H1 (cell line): ENCODE data around the gene IGF2R. TPM values are rescaled to one million over a fixed set of nuclear protein-coding genes. Genes with fewer than 3 reads are reported as not detected.

Experiments used
- CTCF ChIA-PET: fragments of 300-600 bp; sonication (Branson Sonifier 250); formaldehyde crosslinking; loops from one replicate; lab custom pipeline; 2021; ENCODE audit not compliant: partially characterized antibody; lab: Charles Lee
- POLR2A ChIA-PET: fragments of 300-600 bp; sonication (Branson Sonifier 250); formaldehyde crosslinking; loops from one replicate; lab custom pipeline; 2021; ENCODE audit warnings: inconsistent platforms; ENCODE audit not compliant: partially characterized antibody; lab: Charles Lee
- DNase-seq, 2 experiments: peaks; one replicate each; pipeline versions ENCODE4 v3.0.0 to v3.0.0-alpha.2; 2010 to 2022; ENCODE audit warnings: low spot score in 2 of 2, low read depth in 1 of 2, mixed read lengths in 1 of 2
- FAIRE-seq: peaks from 2 replicates; lab custom pipeline; 2011; peaks lifted over from hg19 to GRCh38; lab: Jason Lieb, UNC
- H2AFZ ChIP-seq: 2 replicates; pipeline ENCODE4 v1.8.1; 2012; ENCODE audit warnings: low read length, inconsistent platforms
- H2AK5ac ChIP-seq: 2 replicates; pipeline ENCODE4 v1.6.1; 2013; ENCODE audit warnings: low read depth, low read length
- H2BK120ac ChIP-seq: replicated peaks from 2 replicates; pipeline ENCODE3; 2013; ENCODE audit warnings: low read depth, low read length, inconsistent platforms
- H2BK12ac ChIP-seq: 2 replicates; pipeline ENCODE4 v1.6.1; 2013; ENCODE audit warnings: low read depth, low read length
- H2BK15ac ChIP-seq: 2 replicates; pipeline ENCODE4 v1.6.1; 2013; ENCODE audit warnings: low read length
- H2BK20ac ChIP-seq: 2 replicates; pipeline ENCODE4 v1.6.1; 2013; ENCODE audit warnings: low read length
- H2BK5ac ChIP-seq: 2 replicates; pipeline ENCODE4 v1.6.1; 2013; ENCODE audit warnings: low read depth, low read length
- H3K14ac ChIP-seq: 2 replicates; pipeline ENCODE4 v1.6.1; 2013; ENCODE audit warnings: inconsistent platforms; ENCODE audit not compliant: insufficient read length
- H3K18ac ChIP-seq: 2 replicates; pipeline ENCODE4 v1.6.1; 2013; ENCODE audit warnings: low read length; ENCODE audit errors: extremely low read depth
- H3K23ac ChIP-seq: 2 replicates; pipeline ENCODE4 v1.6.1; 2013; ENCODE audit warnings: inconsistent platforms; ENCODE audit not compliant: insufficient read length
- H3K23me2 ChIP-seq: 2 replicates; pipeline ENCODE4 v1.6.1; 2013; ENCODE audit warnings: low read depth, low read length
- H3K27ac ChIP-seq: 2 replicates; pipeline ENCODE4 v1.6.1; 2011; ENCODE audit warnings: low read depth, low read length, inconsistent platforms
- H3K27me3 ChIP-seq, 4 experiments: replicated peaks in 1 of 4; 1 replicate in 1 of 4; 2 replicates in 3 of 4; pipeline versions ENCODE4 v1.6.1 to v1.8.1; 2011 to 2013; ENCODE audit warnings: low read length in 3 of 4, mild to moderate bottlenecking in 3 of 4, inconsistent platforms in 2 of 4, mixed read lengths in 2 of 4, moderate library complexity in 1 of 4; ENCODE audit not compliant: control insufficient read depth in 3 of 4, insufficient read depth in 3 of 4; ENCODE audit errors: extremely low read depth in 1 of 4
- H3K36me3 ChIP-seq, 4 experiments: 2 replicates each; pipeline versions ENCODE4 v1.6.1 to v1.8.1; 2011 to 2013; ENCODE audit warnings: mild to moderate bottlenecking in 4 of 4, low read length in 3 of 4, moderate library complexity in 2 of 4, control low read depth in 1 of 4, inconsistent platforms in 1 of 4; ENCODE audit not compliant: insufficient read depth in 4 of 4, control insufficient read depth in 2 of 4
- H3K4ac ChIP-seq: replicated peaks from 2 replicates; pipeline ENCODE3; 2013; ENCODE audit warnings: low read length, low read depth, mixed read lengths, inconsistent platforms; ENCODE audit not compliant: insufficient read length
- H3K4me1 ChIP-seq, 4 experiments: replicated peaks in 1 of 4; 1 replicate in 1 of 4; 2 replicates in 3 of 4; pipeline versions ENCODE4 v1.6.1 to v1.8.1; 2011 to 2013; ENCODE audit warnings: low read length in 3 of 4, inconsistent platforms in 2 of 4, mixed read lengths in 1 of 4; ENCODE audit not compliant: insufficient read depth in 4 of 4, control insufficient read depth in 3 of 4
- H3K4me2 ChIP-seq, 2 experiments: 2 replicates each; pipeline versions ENCODE4 v1.6.1 to v1.8.1; 2011 to 2013; ENCODE audit warnings: low read depth in 2 of 2, low read length in 2 of 2, control low read depth in 1 of 2, inconsistent platforms in 1 of 2, mild to moderate bottlenecking in 1 of 2; ENCODE audit not compliant: insufficient read depth in 1 of 2
- H3K4me3 ChIP-seq, 4 experiments: fragments of 200-600, 300-600 bp in 1 of 4; sonication (generic), shearing (Covaris generic), sonication (Bioruptor Twin) in 1 of 4; 2 replicates each; pipeline versions ENCODE4 v1.5.1 to v1.8.1; 2011 to 2016; ENCODE audit warnings: low read length in 4 of 4, low read depth in 3 of 4, control low read depth in 2 of 4, inconsistent platforms in 2 of 4, mild to moderate bottlenecking in 2 of 4, mixed read lengths in 1 of 4, moderate library complexity in 1 of 4; ENCODE audit not compliant: insufficient read depth in 2 of 4; ENCODE audit errors: extremely low read depth in 1 of 4
- H3K56ac ChIP-seq: replicated peaks from 2 replicates; pipeline ENCODE3; 2013; ENCODE audit warnings: low read depth, mild to moderate bottlenecking, mixed read lengths, low read length, inconsistent platforms; ENCODE audit not compliant: insufficient read length
- H3K79me1 ChIP-seq: 2 replicates; pipeline ENCODE4 v1.6.1; 2013; ENCODE audit warnings: low read depth, low read length, control low read depth
- H3K79me2 ChIP-seq, 2 experiments: 2 replicates each; pipeline versions ENCODE4 v1.6.1 to v1.8.1; 2012 to 2013; ENCODE audit warnings: low read length in 2 of 2, mild to moderate bottlenecking in 2 of 2, inconsistent platforms in 1 of 2; ENCODE audit not compliant: insufficient read depth in 2 of 2, control insufficient read depth in 1 of 2
- H3K9ac ChIP-seq, 4 experiments: replicated peaks in 1 of 4; 1 replicate in 1 of 4; 2 replicates in 3 of 4; pipeline versions ENCODE4 v1.6.1 to v1.8.1; 2011 to 2013; ENCODE audit warnings: low read depth in 3 of 4, low read length in 3 of 4, control low read depth in 2 of 4, mild to moderate bottlenecking in 2 of 4, moderate library complexity in 2 of 4, inconsistent platforms in 1 of 4; ENCODE audit errors: extremely low read depth in 1 of 4
- H3K9me3 ChIP-seq, 2 experiments: 2 replicates each; pipeline versions ENCODE4 v1.6.1 to v1.8.1; 2012 to 2013; ENCODE audit warnings: mild to moderate bottlenecking in 2 of 2, moderate library complexity in 2 of 2, control low read depth in 1 of 2, inconsistent platforms in 1 of 2, low read depth in 1 of 2, low read length in 1 of 2, mixed read lengths in 1 of 2; ENCODE audit not compliant: insufficient read depth in 2 of 2
- H4K20me1 ChIP-seq, 2 experiments: replicated peaks in 1 of 2; 2 replicates each; pipeline versions ENCODE3 to v1.8.1; 2011 to 2013; ENCODE audit warnings: inconsistent platforms in 2 of 2, low read length in 2 of 2, mild to moderate bottlenecking in 1 of 2; ENCODE audit not compliant: insufficient read depth in 2 of 2, control insufficient read depth in 1 of 2
- H4K5ac ChIP-seq: 2 replicates; pipeline ENCODE4 v1.6.1; 2013; ENCODE audit warnings: low read length, low read depth, mixed read lengths, inconsistent platforms; ENCODE audit not compliant: insufficient read length
- H4K8ac ChIP-seq: 2 replicates; pipeline ENCODE4 v1.8.0; 2013; ENCODE audit warnings: mild to moderate bottlenecking, moderate library complexity, low read length, inconsistent platforms; ENCODE audit not compliant: insufficient read depth; ENCODE audit errors: extremely low read depth
- H4K91ac ChIP-seq: replicated peaks from 2 replicates; pipeline ENCODE3; 2013; ENCODE audit warnings: low read length, mixed read lengths, inconsistent platforms; ENCODE audit not compliant: insufficient read length
- SUZ12 ChIP-seq: fragments of 200-600 bp; sonication (generic); IDR thresholded peaks from 2 replicates; pipeline ENCODE4 v1.6.1; 2012; ENCODE audit warnings: mild to moderate bottlenecking, inconsistent platforms, low read length, moderate library complexity, mixed read lengths
- WGBS, 2 experiments: shearing (Covaris generic) in 1 of 2; methylation state at CpG; one replicate each; pipeline versions ENCODE4 v1.1.6 to v1.1.7; 2013 to 2015; ENCODE audit warnings: low lambda C conversion rate in 2 of 2, mixed read lengths in 2 of 2, inconsistent platforms in 1 of 2, low coverage in 1 of 2, missing lambda C conversion rate in 1 of 2; ENCODE audit not compliant: insufficient replicate concordance in 2 of 2, insufficient coverage in 1 of 2, insufficient read length in 1 of 2; ENCODE audit errors: extremely low coverage in 1 of 2, missing lambda C conversion rate in 1 of 2; 5-methylcytosine and 5-hydroxymethylcytosine counted together
- polyA plus RNA-seq, 7 experiments: library from polyadenylated mRNA; depleted of rRNA in 3 of 7; stranded (reverse) in 5 of 7; unstranded in 2 of 7; fragments of >200 nt in 5 of 7; fragments of 200-250 nt in 2 of 7; gene quantifications; 1 replicate in 5 of 7; 2 replicates in 1 of 7; 4 replicates in 1 of 7; pipeline versions ENCODE4 v1.2.1 to v1.2.3, GENCODE V29; 2011 to 2013; ENCODE audit warnings: missing spikeins in 2 of 7, mixed read lengths in 2 of 7
- total RNA-seq: library from RNA; stranded (reverse); fragmentation: NEBNext Ultra II Directional; extraction: Animal tissue kit (Norgen Biotek cat#: 25700); gene quantifications from 2 replicates; pipeline ENCODE4 v1.2.1, GENCODE V29; 2021

IGF2R gene
- total and polyA plus RNA-seq, 2 of the 8 experiments (the other 6 are each of a cell fraction or from before 2014, with no cell fraction given), result 20.6 to 74.1 TPM

- peaks cover 5% of the 10 kb centered on the region for H3K23me2 ChIP-seq
- peaks cover 9 to 15% of the 10 kb centered on the region in 2 experiments for H4K20me1 ChIP-seq
- peaks cover 17% of the 10 kb centered on the region for H3K79me1 ChIP-seq
- no peak overlapping the region for H2BK15ac ChIP-seq
- H4K8ac ChIP-seq, result no peak overlapping the region
- WGBS, 2 experiments, result 87% methylated on average over 18 of the region's 18 CpGs; no CpG with 5 or more reads in 1 of the 2 experiments
- H3K4me3 ChIP-seq, result peak overlapping the region in 3 of 4 experiments; percentile 81 to 96 (median 81); a peak in 4 of 8 replicates
- H2BK120ac ChIP-seq, result no peak overlapping the region
- TF ChIP-seq SUZ12, result no peak
- H3K14ac ChIP-seq, result no peak overlapping the region
- no peak overlapping the region for H2AFZ ChIP-seq
- no peaks in the 10 kb centered on the region for H3K36me3 ChIP-seq
- H4K5ac ChIP-seq, result no peak overlapping the region
- POLR2A ChIA-PET, result interaction anchor here (2.2 kb wide), 1 partner anchor 8 kb away, joined by 13 read pairs; no protein-coding TSS in a partner anchor
- peak overlapping the region in 1 of 4 experiments; percentile 43; a peak in 1 of 7 replicates for H3K9ac ChIP-seq
- H3K4me1 ChIP-seq, result peaks cover 5 to 23% (median 14%) of the 10 kb centered on the region in 4 experiments; a peak in 6 of 7 replicates
- H2AK5ac ChIP-seq, result peak overlapping the region; percentile 60; the same call in 1 of the 2 replicates
- peak overlapping the region; percentile 76 to 77 for H3K4me2 ChIP-seq
- CTCF ChIA-PET, result interaction anchor here (1.1 to 1.3 kb wide), 2 partner anchors 11 to 45 kb away, joined by 3 read pairs; no protein-coding TSS in a partner anchor
- peaks cover 41 to 58% of the 10 kb centered on the region in 2 experiments for H3K79me2 ChIP-seq
- H3K23ac ChIP-seq, result no peak overlapping the region
- no peak overlapping the region for H3K56ac ChIP-seq
- no peak overlapping the region for H2BK5ac ChIP-seq
- peak overlapping the region; percentile 28 for H3K4ac ChIP-seq
- no peaks in the 10 kb centered on the region for H3K9me3 ChIP-seq
- no peak overlapping the region for H4K91ac ChIP-seq
- H3K27ac ChIP-seq, result no peak overlapping the region
- no peaks in the 10 kb centered on the region for H3K27me3 ChIP-seq
- no peak overlapping the region for H2BK12ac ChIP-seq
- no peak for DNase-seq
- no peak overlapping the region for H2BK20ac ChIP-seq
- H3K18ac ChIP-seq, result no peak overlapping the region
- FAIRE-seq, result no peak
Observed at GRCh38 chr6:159970659-159971063, 1.8 kb downstream of the IGF2R start.
